Measurements from ENCODE around the gene PITHD1.
A peak's percentile ranks its signal among the peaks of the same experiment; 100 is the strongest.
"Not testable (repeated sequence)": the region's sequence is repeated elsewhere in the genome, so short reads cannot be mapped to it uniquely, and the experiment has no call there.

PITHD1 gene

GRCh38 chr1:23799570-23800399 lies 21.6 kb downstream of the PITHD1 start:
- DNase-seq, result no peak

- peak; percentile 91 for DNase-seq
These were observed 22.5 kb downstream of the PITHD1 start, which contains the start of gene GALE for GRCh38 chr1:23800400-23801337. TSS of gene GALE (minus strand) at chr1:23800754. CDS start at chr1:23799007, 1,747 bp downstream.

- no peak for DNase-seq
These were observed 23.1 kb downstream of the PITHD1 start for GRCh38 chr1:23801338-23801748.

- no peak for DNase-seq
These were observed 23.7 kb downstream of the PITHD1 start for GRCh38 chr1:23801876-23802275.

- DNase-seq, result not testable (repeated sequence)
These were observed 24.7 kb downstream of the PITHD1 start for GRCh38 chr1:23802809-23803342.

- DNase-seq, result no peak
These were observed 25.5 kb downstream of the PITHD1 start for GRCh38 chr1:23803674-23804073.

GRCh38 chr1:23804183-23804835 lies 26.1 kb downstream of the PITHD1 start:
- DNase-seq, result no peak

GRCh38 chr1:23805025-23805424 lies 26.8 kb downstream of the PITHD1 start:
- DNase-seq, result no peak

GRCh38 chr1:23806280-23806679 lies 28.1 kb downstream of the PITHD1 start:
- no peak for DNase-seq

- no peak for DNase-seq
These were observed 29.2 kb downstream of the PITHD1 start for GRCh38 chr1:23807453-23807852.

- DNase-seq, result peak; percentile 61
These were observed 31.5 kb downstream of the PITHD1 start for GRCh38 chr1:23809751-23810171.

GRCh38 chr1:23810818-23811540 lies 32.8 kb downstream of the PITHD1 start:
- DNase-seq, result no peak

- DNase-seq, result no peak
These were observed 35.8 kb downstream of the PITHD1 start for GRCh38 chr1:23814016-23814415.

GRCh38 chr1:23816361-23816760 lies 38.1 kb downstream of the PITHD1 start:
- DNase-seq, result no peak

GRCh38 chr1:23816906-23817305 lies 38.7 kb downstream of the PITHD1 start:
- DNase-seq, result no peak

GRCh38 chr1:23817633-23818032 lies 39.4 kb downstream of the PITHD1 start:
- DNase-seq, result no peak

GRCh38 chr1:23823767-23824166 lies 45.5 kb downstream of the PITHD1 start:
- DNase-seq, result no peak

- DNase-seq, result no peak
These were observed 46.5 kb downstream of the PITHD1 start for GRCh38 chr1:23824711-23825075.

- peak; percentile 80 for DNase-seq
These were observed 47.0 kb downstream of the PITHD1 start, which contains the start of gene HMGCL for GRCh38 chr1:23825076-23825761. TSS of gene HMGCL (minus strand) at chr1:23825429. CDS start at chr1:23825415, 14 bp downstream.

GRCh38 chr1:23825762-23826522 lies 47.7 kb downstream of the PITHD1 start:
- DNase-seq, result no peak

- not testable (repeated sequence) for DNase-seq
These were observed 48.4 kb downstream of the PITHD1 start for GRCh38 chr1:23826590-23826989.

All from NCI-H446 treated with DMSO at 0.1 percent for 48 hours (cell line).